ENCODE data around the gene EPHA4.

The EPHA4 gene

GRCh38 chr2:221572219-221572820 lies at the start of gene EPHA4:
Gene EPHA4, minus strand, starts transcription at chr2:221572304. Its CDS starts 56 bp downstream, at chr2:221572248.
- peak; percentile 83 for DNase-seq

- no peak for DNase-seq
Observed at GRCh38 chr2:221618007-221618406, 45.9 kb upstream of the EPHA4 start.

- DNase-seq: no peak
Observed at GRCh38 chr2:221616561-221616960, 44.5 kb upstream of the EPHA4 start.

GRCh38 chr2:221614274-221614673 lies 42.2 kb upstream of the EPHA4 start:
- no peak for DNase-seq

- no peak for DNase-seq
Observed at GRCh38 chr2:221612800-221613199, 40.7 kb upstream of the EPHA4 start.

GRCh38 chr2:221612161-221612560 lies 40.1 kb upstream of the EPHA4 start:
- no peak for DNase-seq

GRCh38 chr2:221610675-221611074 lies 38.6 kb upstream of the EPHA4 start:
- no peak for DNase-seq

- DNase-seq: no peak
Observed at GRCh38 chr2:221610255-221610654, 38.2 kb upstream of the EPHA4 start.

- DNase-seq: no peak
Observed at GRCh38 chr2:221608442-221608841, 36.3 kb upstream of the EPHA4 start.

GRCh38 chr2:221606424-221606823 lies 34.3 kb upstream of the EPHA4 start:
- no peak for DNase-seq

GRCh38 chr2:221605751-221606240 lies 33.7 kb upstream of the EPHA4 start:
- DNase-seq: no peak

GRCh38 chr2:221602938-221603337 lies 30.8 kb upstream of the EPHA4 start:
- no peak for DNase-seq

GRCh38 chr2:221601376-221601775 lies 29.3 kb upstream of the EPHA4 start:
- no peak for DNase-seq

- no peak for DNase-seq
Observed at GRCh38 chr2:221600388-221600787, 28.3 kb upstream of the EPHA4 start.

- DNase-seq: no peak
Observed at GRCh38 chr2:221596192-221596591, 24.1 kb upstream of the EPHA4 start.

- peak; percentile 46 for DNase-seq
Observed at GRCh38 chr2:221590861-221591365, 18.8 kb upstream of the EPHA4 start.

GRCh38 chr2:221589696-221590095 lies 17.6 kb upstream of the EPHA4 start:
- no peak for DNase-seq

- no peak for DNase-seq
Observed at GRCh38 chr2:221588306-221588985, 16.3 kb upstream of the EPHA4 start.

GRCh38 chr2:221581986-221582385 lies 9.9 kb upstream of the EPHA4 start:
- DNase-seq: no peak

- DNase-seq: no peak
Observed at GRCh38 chr2:221574231-221574570, 2.1 kb upstream of the EPHA4 start.

GRCh38 chr2:221573430-221574230 lies 1.5 kb upstream of the EPHA4 start:
- DNase-seq: peak; percentile 66

- DNase-seq: peak; percentile 19
Observed at GRCh38 chr2:221572821-221573429, 821 bp upstream of the EPHA4 start.

- DNase-seq: peak; percentile 4
Observed at GRCh38 chr2:221571551-221572218, 419 bp downstream of the EPHA4 start.

Data from NCI-H1436 (cell line).